Lung (tissue), 12 donors: Measurements from ENCODE around the gene DSPP. TPM values are rescaled to one million over a fixed set of nuclear protein-coding genes. Genes with fewer than 3 reads are reported as not detected.
A peak's percentile ranks its signal among the peaks of the same experiment; 100 is the strongest.

ENCODE experiments used
- ATAC-seq: fragments of 200-7000 bp; cut with Tn5 transposase; one replicate; pipeline ENCODE4 v1.9.1; 2020; ENCODE audit warnings: moderate number of reproducible peaks; ENCODE audit not compliant: insufficient read depth, low FRiP score
- DNase-seq, 3 donors: peaks; one replicate each; pipeline ENCODE4 v3.0.0-alpha.2; 2013 to 2017
- H3K27ac ChIP-seq, 2 donors: one replicate each; pipeline ENCODE4 v1.5.1; 2013; ENCODE audit warnings: mild to moderate bottlenecking in 2 of 2, moderate library complexity in 2 of 2, control low read depth in 1 of 2, inconsistent platforms in 1 of 2, low read depth in 1 of 2, low read length in 1 of 2
- H3K27me3 ChIP-seq, 3 donors: one replicate each; pipeline ENCODE4 v1.5.1; 2013; ENCODE audit warnings: low read length in 2 of 3; ENCODE audit not compliant: control insufficient read depth in 3 of 3, insufficient read depth in 3 of 3
- H3K36me3 ChIP-seq, 4 donors: one replicate each; pipeline ENCODE4 v1.5.1; 2013; ENCODE audit warnings: low read length in 4 of 4, mild to moderate bottlenecking in 1 of 4, moderate library complexity in 1 of 4; ENCODE audit not compliant: control insufficient read depth in 4 of 4, insufficient read depth in 4 of 4
- H3K4me1 ChIP-seq, 5 donors: one replicate each; pipeline ENCODE4 v1.5.1; 2013; ENCODE audit warnings: low read length in 5 of 5, mild to moderate bottlenecking in 2 of 5, moderate library complexity in 1 of 5; ENCODE audit not compliant: control insufficient read depth in 5 of 5, insufficient read depth in 5 of 5
- H3K4me3 ChIP-seq: one replicate; pipeline ENCODE4 v1.5.1; 2013; ENCODE audit warnings: mild to moderate bottlenecking, control low read depth, moderate library complexity
- H3K9ac ChIP-seq, 2 donors: one replicate each; pipeline ENCODE4 v1.5.1; 2013; ENCODE audit warnings: low read length in 2 of 2, control low read depth in 1 of 2; ENCODE audit not compliant: insufficient read depth in 1 of 2
- H3K9me3 ChIP-seq, 4 donors: one replicate each; pipeline ENCODE4 v1.5.1; 2013; ENCODE audit warnings: low read length in 3 of 4, mild to moderate bottlenecking in 1 of 4, moderate library complexity in 1 of 4; ENCODE audit not compliant: control insufficient read depth in 4 of 4, insufficient read depth in 3 of 4
- WGBS, 2 donors: extraction: QIAGEN DNeasy Blood & Tissue Kit; methylation state at CpG; one replicate each; pipeline ENCODE4 v1.1.7; 2013; 5-methylcytosine and 5-hydroxymethylcytosine counted together
- polyA plus RNA-seq, 2 donors: library from polyadenylated mRNA; stranded (reverse); fragments of 200-250 nt; gene quantifications; one replicate each; pipeline ENCODE4 v1.2.1, GENCODE V29; 2013
- total RNA-seq, 2 donors: library from RNA; depleted of rRNA in 1 of 2; stranded (reverse); fragments of >200 nt in 1 of 2; gene quantifications; one replicate each; pipeline ENCODE4 v1.2.1, GENCODE V29; 2014 to 2021
- TF ChIP-seq, protein P1 (sequence below): IDR thresholded peaks from 2 replicates; pipeline ENCODE4 v1.5.1; 2012; ENCODE audit warnings: mild to moderate bottlenecking; ENCODE audit errors: control extremely low read depth, extremely low read depth
- donor health status: control.
- donor health status: control.
- donor health status: Bipolar disorder and iron deficiency.
- donor health status: healthy.
- donor health status: DM: yes; HTN: yes; CAD: no.

DSPP gene
- total and polyA plus RNA-seq, 4 donors: not detected

DNA sequence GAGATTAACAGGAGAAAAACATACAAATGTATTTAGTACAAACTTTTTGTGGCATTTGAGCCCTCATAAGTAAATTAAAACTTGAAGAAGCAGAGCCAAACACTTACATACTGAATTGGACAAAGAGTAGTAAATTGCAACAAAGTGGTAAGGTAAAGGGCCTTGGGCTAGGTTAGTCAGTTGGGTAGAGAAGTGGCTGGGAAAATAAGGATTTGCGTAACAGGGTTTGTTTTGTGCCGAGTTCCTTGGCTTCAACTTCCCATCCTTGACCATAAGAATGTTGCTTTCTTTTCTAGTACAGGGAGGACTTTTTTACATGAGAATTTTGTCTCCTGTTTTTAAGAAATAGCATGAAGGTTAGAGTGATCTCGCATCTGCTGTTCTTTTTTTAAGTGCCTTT is 33.3 kb upstream of the DSPP start:
- Histone ChIP-seq H3K9me3 (no peaks in the 10 kb centered on the region), H3K27me3 (no peaks in the 10 kb centered on the region), H3K9ac (no peak overlapping the region), H3K27ac (no peak overlapping the region), H3K36me3 (no peaks in the 10 kb centered on the region), H3K4me3 (no peak overlapping the region), H3K4me1 (peaks cover 0 to 2% (median 0%) of the 10 kb centered on the region in 5 donors)
- ATAC-seq: peak; percentile 62
- TF ChIP-seq, protein P1, sequence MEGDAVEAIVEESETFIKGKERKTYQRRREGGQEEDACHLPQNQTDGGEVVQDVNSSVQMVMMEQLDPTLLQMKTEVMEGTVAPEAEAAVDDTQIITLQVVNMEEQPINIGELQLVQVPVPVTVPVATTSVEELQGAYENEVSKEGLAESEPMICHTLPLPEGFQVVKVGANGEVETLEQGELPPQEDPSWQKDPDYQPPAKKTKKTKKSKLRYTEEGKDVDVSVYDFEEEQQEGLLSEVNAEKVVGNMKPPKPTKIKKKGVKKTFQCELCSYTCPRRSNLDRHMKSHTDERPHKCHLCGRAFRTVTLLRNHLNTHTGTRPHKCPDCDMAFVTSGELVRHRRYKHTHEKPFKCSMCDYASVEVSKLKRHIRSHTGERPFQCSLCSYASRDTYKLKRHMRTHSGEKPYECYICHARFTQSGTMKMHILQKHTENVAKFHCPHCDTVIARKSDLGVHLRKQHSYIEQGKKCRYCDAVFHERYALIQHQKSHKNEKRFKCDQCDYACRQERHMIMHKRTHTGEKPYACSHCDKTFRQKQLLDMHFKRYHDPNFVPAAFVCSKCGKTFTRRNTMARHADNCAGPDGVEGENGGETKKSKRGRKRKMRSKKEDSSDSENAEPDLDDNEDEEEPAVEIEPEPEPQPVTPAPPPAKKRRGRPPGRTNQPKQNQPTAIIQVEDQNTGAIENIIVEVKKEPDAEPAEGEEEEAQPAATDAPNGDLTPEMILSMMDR: no peak
- DNase-seq: peak in 2 of 3 donors; percentile 20 to 31
- WGBS, 2 donors: 42 to 67% methylated on average over 3 of the region's 3 CpGs

DNA sequence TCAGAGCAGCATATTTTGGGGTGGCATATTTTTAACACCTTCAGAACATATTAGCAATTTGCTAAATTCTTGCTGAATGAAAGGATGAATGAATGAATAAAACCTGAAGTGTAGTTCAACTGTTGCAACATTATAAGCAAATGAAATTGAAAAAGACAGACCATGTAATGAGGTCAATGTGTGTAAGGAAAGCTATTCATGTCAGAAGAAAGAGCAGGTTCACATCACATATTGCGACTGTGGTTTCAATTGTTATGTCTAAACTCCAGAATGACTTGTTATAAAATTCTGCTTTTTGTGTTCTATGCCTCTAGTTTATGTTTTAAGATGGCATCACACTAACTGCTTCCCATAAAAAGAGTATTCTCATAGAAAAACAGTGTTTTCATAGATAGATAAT is 32.9 kb upstream of the DSPP start:
- Histone ChIP-seq H3K9ac (no peak overlapping the region), H3K27ac (no peak overlapping the region), H3K4me1 (peaks cover 0 to 2% (median 0%) of the 10 kb centered on the region in 5 donors), H3K36me3 (no peaks in the 10 kb centered on the region), H3K27me3 (no peaks in the 10 kb centered on the region), H3K4me3 (no peak overlapping the region), H3K9me3 (no peaks in the 10 kb centered on the region)
- WGBS, 2 donors: 68 to 90% methylated on average over 1 of the region's 1 CpG
- ATAC-seq: no peak
- TF ChIP-seq, protein P1: no peak
- no peak for DNase-seq

DNA sequence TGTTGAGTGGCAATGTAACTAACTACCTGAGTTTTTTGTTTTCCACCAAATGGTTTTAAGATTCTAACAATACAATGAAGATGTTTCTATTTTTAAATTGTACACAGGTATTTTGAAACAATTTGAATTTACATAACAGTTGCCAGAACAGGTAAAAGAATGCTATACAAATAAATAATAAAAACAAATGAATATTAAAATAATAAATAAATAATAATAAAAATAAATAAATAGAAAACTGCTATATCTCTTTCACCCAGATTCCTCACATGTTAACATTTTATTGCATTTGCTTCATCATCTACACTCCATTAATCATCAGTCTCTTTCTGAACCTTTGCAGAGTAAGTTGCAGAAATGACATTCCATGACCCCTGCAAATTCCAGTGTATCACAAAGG is 32.3 kb upstream of the DSPP start:
- Histone ChIP-seq H3K4me3 (no peak overlapping the region), H3K9me3 (no peaks in the 10 kb centered on the region), H3K4me1 (peaks cover 0 to 2% (median 0%) of the 10 kb centered on the region in 5 donors), H3K27me3 (no peaks in the 10 kb centered on the region), H3K36me3 (no peaks in the 10 kb centered on the region), H3K9ac (no peak overlapping the region), H3K27ac (no peak overlapping the region)
- no peak for DNase-seq
- no peak for ATAC-seq
- TF ChIP-seq, protein P1: no peak

DNA sequence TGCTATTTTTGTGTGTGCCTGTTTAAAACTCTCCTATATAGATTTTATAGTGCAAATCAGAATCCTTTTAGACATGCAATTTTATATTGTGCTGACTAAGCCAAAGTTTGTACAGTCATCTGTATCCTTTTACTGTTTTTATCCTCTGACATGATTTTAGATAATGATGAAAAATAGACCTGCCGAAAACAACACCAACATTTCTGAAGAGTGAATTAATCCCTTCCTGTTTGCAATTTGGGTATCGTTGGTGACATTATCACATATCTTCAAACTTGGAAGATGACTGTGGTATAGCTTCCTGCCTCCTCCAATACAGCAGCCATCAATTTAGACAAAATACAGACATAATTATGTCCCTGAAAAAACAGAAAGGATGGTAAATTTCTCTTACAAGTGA is 28.9 kb upstream of the DSPP start:
- WGBS, 2 donors: 33 to 41% methylated on average over 2 of the region's 2 CpGs
- H3K9me3 ChIP-seq: no peaks in the 10 kb centered on the region
- H3K4me3 ChIP-seq: no peak overlapping the region
- no peaks in the 10 kb centered on the region for H3K36me3 ChIP-seq
- TF ChIP-seq, protein P1: no peak
- no peak for DNase-seq
- peaks cover 0 to 5% (median 0%) of the 10 kb centered on the region in 5 donors for H3K4me1 ChIP-seq
- no peak overlapping the region for H3K27ac ChIP-seq
- no peaks in the 10 kb centered on the region for H3K27me3 ChIP-seq
- H3K9ac ChIP-seq: no peak overlapping the region
- no peak for ATAC-seq
